ENCODE data around the gene REG3G. TPM values are rescaled to one million over a fixed set of nuclear protein-coding genes. Genes with fewer than 3 reads are reported as not detected.

REG3G gene
- total RNA-seq, 2 donors from 2014 or later, result not detected

DNA sequence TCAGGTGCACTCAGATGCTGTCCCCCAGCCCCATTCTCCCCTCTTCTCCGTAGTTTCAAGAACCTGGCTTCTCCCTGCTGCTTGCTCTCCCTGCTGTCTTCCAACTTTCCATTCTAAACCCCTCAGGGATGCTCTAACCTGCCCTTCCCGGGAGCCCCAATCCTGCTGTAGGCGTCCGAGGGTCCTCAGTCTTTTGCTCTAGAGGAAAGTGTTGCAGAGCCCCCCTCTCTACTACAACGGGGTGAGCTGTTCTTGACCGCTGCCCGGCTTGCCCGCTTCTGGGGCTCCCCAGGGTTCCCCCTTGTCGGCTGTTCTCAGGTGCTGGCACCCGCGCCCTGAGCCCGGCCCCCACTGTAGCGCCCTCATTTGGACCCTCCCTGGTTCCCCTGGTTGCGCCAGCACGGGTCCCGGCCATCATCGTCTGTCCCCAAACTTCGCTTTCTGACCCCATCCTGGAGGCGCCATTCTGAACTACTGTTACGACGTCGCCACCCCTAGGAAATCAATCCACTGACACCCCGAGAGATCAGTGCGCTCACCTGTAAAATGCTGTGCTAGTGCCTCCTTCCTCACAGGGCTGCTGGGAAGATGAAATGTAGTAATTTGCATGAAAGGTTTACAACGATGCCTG is 31.9 kb upstream of the REG3G start:
- Histone ChIP-seq H3K9me3 (ENCODE audit: control insufficient read depth, low read length) (no peaks in the 10 kb centered on the region), H3K36me3 (ENCODE audit: control insufficient read depth, insufficient read depth, low read length) (no peaks in the 10 kb centered on the region), H3K4me3 (ENCODE audit: low read length) (peak overlapping the region; percentile 74), H3K4me1 (ENCODE audit: control insufficient read depth, insufficient read depth, low read length) (no peaks in the 10 kb centered on the region), H3K27me3 (ENCODE audit: control insufficient read depth, insufficient read depth, low read length, poor library complexity, severe bottlenecking) (peaks cover 66% of the 10 kb centered on the region), H3K27ac (ENCODE audit: low read depth, low read length) (no peak overlapping the region), H3K9ac (ENCODE audit: extremely low read depth, low read length, poor library complexity, severe bottlenecking) (no peak overlapping the region)
- 77 to 81% methylated on average over 17 to 25 of the region's 25 CpGs for WGBS, 2 experiments (ENCODE audit: insufficient coverage in 1 of 2, insufficient read length in 1 of 2)
- Mint-ChIP-seq H3K9me3 (no peaks in the 10 kb centered on the region), H3K4me3 (peak overlapping the region; percentile 68), H3K4me1 (peaks cover 12% of the 10 kb centered on the region), H3K27me3 (ENCODE audit: insufficient read depth) (peaks cover 62% of the 10 kb centered on the region), H3K36me3 (ENCODE audit: low read depth) (no peaks in the 10 kb centered on the region), H3K27ac (no peak overlapping the region)
- TF ChIP-seq, protein P1, sequence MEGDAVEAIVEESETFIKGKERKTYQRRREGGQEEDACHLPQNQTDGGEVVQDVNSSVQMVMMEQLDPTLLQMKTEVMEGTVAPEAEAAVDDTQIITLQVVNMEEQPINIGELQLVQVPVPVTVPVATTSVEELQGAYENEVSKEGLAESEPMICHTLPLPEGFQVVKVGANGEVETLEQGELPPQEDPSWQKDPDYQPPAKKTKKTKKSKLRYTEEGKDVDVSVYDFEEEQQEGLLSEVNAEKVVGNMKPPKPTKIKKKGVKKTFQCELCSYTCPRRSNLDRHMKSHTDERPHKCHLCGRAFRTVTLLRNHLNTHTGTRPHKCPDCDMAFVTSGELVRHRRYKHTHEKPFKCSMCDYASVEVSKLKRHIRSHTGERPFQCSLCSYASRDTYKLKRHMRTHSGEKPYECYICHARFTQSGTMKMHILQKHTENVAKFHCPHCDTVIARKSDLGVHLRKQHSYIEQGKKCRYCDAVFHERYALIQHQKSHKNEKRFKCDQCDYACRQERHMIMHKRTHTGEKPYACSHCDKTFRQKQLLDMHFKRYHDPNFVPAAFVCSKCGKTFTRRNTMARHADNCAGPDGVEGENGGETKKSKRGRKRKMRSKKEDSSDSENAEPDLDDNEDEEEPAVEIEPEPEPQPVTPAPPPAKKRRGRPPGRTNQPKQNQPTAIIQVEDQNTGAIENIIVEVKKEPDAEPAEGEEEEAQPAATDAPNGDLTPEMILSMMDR (conservative IDR thresholded peaks at IDR 0.05), result no peak
- DNase-seq, result no peak

DNA sequence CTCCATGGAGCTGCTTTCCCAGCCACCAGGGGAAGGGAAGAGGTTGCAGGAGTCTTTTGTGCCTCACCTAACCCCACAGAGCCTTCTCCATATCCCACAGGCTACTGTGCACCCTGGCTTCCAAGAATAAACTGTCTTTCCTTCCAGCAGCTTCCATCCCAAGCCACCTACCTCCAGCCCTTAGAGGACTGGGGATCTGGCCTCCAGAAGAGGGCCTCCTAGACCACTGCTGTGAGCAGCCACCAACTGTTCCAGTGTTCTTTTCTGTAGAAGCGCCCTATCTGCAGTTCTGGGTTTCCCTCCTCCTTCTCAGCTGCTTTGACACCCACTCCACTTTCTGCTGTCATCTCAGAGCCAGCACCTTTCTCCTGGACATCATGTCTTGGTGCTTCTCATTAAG is 30.7 kb upstream of the REG3G start:
- peaks cover 12% of the 10 kb centered on the region for H3K4me1 Mint-ChIP-seq
- TF ChIP-seq, protein P1 (conservative IDR thresholded peaks at IDR 0.05), result peak; percentile 28
- Histone ChIP-seq H3K4me1 (ENCODE audit: control insufficient read depth, insufficient read depth, low read length) (no peaks in the 10 kb centered on the region), H3K27ac (ENCODE audit: low read depth, low read length) (no peak overlapping the region), H3K9me3 (ENCODE audit: control insufficient read depth, low read length) (no peaks in the 10 kb centered on the region), H3K9ac (ENCODE audit: extremely low read depth, low read length, poor library complexity, severe bottlenecking) (no peak overlapping the region), H3K36me3 (ENCODE audit: control insufficient read depth, insufficient read depth, low read length) (no peaks in the 10 kb centered on the region), H3K27me3 (ENCODE audit: control insufficient read depth, insufficient read depth, low read length, poor library complexity, severe bottlenecking) (peaks cover 69% of the 10 kb centered on the region), H3K4me3 (ENCODE audit: low read length) (no peak overlapping the region)
- peaks cover 64% of the 10 kb centered on the region for H3K27me3 Mint-ChIP-seq (ENCODE audit: insufficient read depth)
- H3K4me3 Mint-ChIP-seq, result no peak overlapping the region
- H3K27ac Mint-ChIP-seq, result no peak overlapping the region
- WGBS, 2 experiments (ENCODE audit: insufficient coverage in 1 of 2, insufficient read length in 1 of 2), result 80 to 100% methylated on average over 1 of the region's 1 CpG
- no peaks in the 10 kb centered on the region for H3K36me3 Mint-ChIP-seq (ENCODE audit: low read depth)
- DNase-seq, result no peak
- H3K9me3 Mint-ChIP-seq, result no peaks in the 10 kb centered on the region

DNA sequence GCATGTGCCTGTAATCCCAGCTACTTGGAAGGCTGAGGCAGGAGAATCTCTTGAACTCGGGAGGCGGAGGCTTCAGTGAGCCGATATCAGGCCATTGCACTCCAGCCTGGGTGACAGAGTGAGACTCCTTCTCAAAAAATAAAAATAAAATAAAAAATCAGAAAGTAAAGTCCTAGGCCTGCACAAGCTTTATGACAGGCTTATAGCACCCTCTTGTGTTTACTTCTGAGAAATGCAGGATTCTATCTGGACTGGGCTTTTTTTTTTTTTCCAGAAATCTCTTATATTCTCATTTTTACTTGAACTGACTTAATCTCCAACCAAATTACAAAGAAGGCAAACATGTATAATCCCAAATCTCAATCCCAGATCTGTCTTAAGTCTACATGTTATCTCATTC is 26.1 kb upstream of the REG3G start:
- Histone ChIP-seq H3K9ac (ENCODE audit: extremely low read depth, low read length, poor library complexity, severe bottlenecking) (no peak overlapping the region), H3K9me3 (ENCODE audit: control insufficient read depth, low read length) (no peaks in the 10 kb centered on the region), H3K27ac (ENCODE audit: low read depth, low read length) (no peak overlapping the region), H3K4me1 (ENCODE audit: control insufficient read depth, insufficient read depth, low read length) (no peaks in the 10 kb centered on the region), H3K36me3 (ENCODE audit: control insufficient read depth, insufficient read depth, low read length) (no peaks in the 10 kb centered on the region), H3K4me3 (ENCODE audit: low read length) (no peak overlapping the region), H3K27me3 (ENCODE audit: control insufficient read depth, insufficient read depth, low read length, poor library complexity, severe bottlenecking) (peaks cover 43% of the 10 kb centered on the region)
- TF ChIP-seq, protein P1 (conservative IDR thresholded peaks at IDR 0.05), result peak; percentile 78
- peaks cover 40% of the 10 kb centered on the region for H3K27me3 Mint-ChIP-seq (ENCODE audit: insufficient read depth)
- H3K36me3 Mint-ChIP-seq (ENCODE audit: low read depth), result no peaks in the 10 kb centered on the region
- H3K4me1 Mint-ChIP-seq, result no peaks in the 10 kb centered on the region
- no peak overlapping the region for H3K4me3 Mint-ChIP-seq
- no peak for DNase-seq
- peaks cover 2% of the 10 kb centered on the region for H3K9me3 Mint-ChIP-seq
- 68 to 100% methylated on average over 1 to 3 of the region's 3 CpGs for WGBS, 2 experiments (ENCODE audit: insufficient coverage in 1 of 2, insufficient read length in 1 of 2)
- H3K27ac Mint-ChIP-seq, result no peak overlapping the region
